Measurements from ENCODE around the gene ZAR1L. TPM values are rescaled to one million over a fixed set of nuclear protein-coding genes. Genes with fewer than 3 reads are reported as not detected.
A peak's percentile ranks its signal among the peaks of the same experiment; 100 is the strongest.
"Not testable (repeated sequence)": the region's sequence is repeated elsewhere in the genome, so short reads cannot be mapped to it uniquely, and the experiment has no call there.

Gene ZAR1L
- polyA plus RNA-seq (2011; rRNA removed): not detected in 2 replicates
- not detected in 2 replicates for polyA minus RNA-seq (2011; rRNA and poly(A)+ RNA removed)

GRCh38 chr13:32315238-32316027 is at the start of gene ZAR1L, which contains the start of gene BRCA2:
Gene ZAR1L (minus strand): TSS chr13:32315363. CDS start chr13:32311925, 3,438 bp downstream.
Gene BRCA2 (plus strand): TSS chr13:32315508. CDS start chr13:32316461, 953 bp downstream.
- DNase-seq (ENCODE audit: low read depth): peak; percentile 35
- no peak for TF ChIP-seq CTCF (IDR thresholded peaks at IDR 0.05; ENCODE audit: insufficient read depth, low read depth, low read length)
- peak within 1 kb of the TSS; percentile 60 for H3K4me3 ChIP-seq (ENCODE audit: low read depth, low read length)
- ChIA-PET POLR2A (interaction anchor here (0.6 kb wide), 1 partner anchor 177 kb away, joined by 6 read pairs; no protein-coding TSS in a partner anchor), CTCF (interaction anchor here (0.7 to 3.9 kb wide), 6 partner anchors 150 to 406 kb away, joined by 3 to 18 read pairs (median 4); partner anchors contain the start of gene N4BP2L2)
- H3K36me3 ChIP-seq (ENCODE audit: control insufficient read depth, insufficient read depth, low read length): no peaks in the 10 kb centered on the region
- H3K27me3 ChIP-seq (ENCODE audit: control insufficient read depth, insufficient read depth, low read length): no peaks in the 10 kb centered on the region

GRCh38 chr13:32362574-32362973 is 47.4 kb upstream of the ZAR1L start:
- ChIA-PET CTCF (interaction anchor here (1.0 to 1.1 kb wide), 2 partner anchors 13 to 104 kb away, joined by 3 read pairs; no protein-coding TSS in a partner anchor), POLR2A (no interaction called here)
- no peaks in the 10 kb centered on the region for H3K27me3 ChIP-seq (ENCODE audit: control insufficient read depth, insufficient read depth, low read length)
- H3K36me3 ChIP-seq (ENCODE audit: control insufficient read depth, insufficient read depth, low read length): no peaks in the 10 kb centered on the region
- no peak overlapping the region for H3K4me3 ChIP-seq (ENCODE audit: low read depth, low read length)
- no peak for DNase-seq (ENCODE audit: low read depth)
- no peak for TF ChIP-seq CTCF (IDR thresholded peaks at IDR 0.05; ENCODE audit: insufficient read depth, low read depth, low read length)

GRCh38 chr13:32355935-32356334 is 40.8 kb upstream of the ZAR1L start:
- DNase-seq (ENCODE audit: low read depth); POLR2A ChIA-PET; H3K4me3 ChIP-seq (ENCODE audit: low read depth, low read length); H3K36me3 ChIP-seq (ENCODE audit: control insufficient read depth, insufficient read depth, low read length); H3K27me3 ChIP-seq (ENCODE audit: control insufficient read depth, insufficient read depth, low read length): not testable (repeated sequence)
- CTCF ChIA-PET: interaction anchor here (0.9 kb wide), 1 partner anchor 67 kb away, joined by 3 read pairs; no protein-coding TSS in a partner anchor

GRCh38 chr13:32354040-32354439 is 38.9 kb upstream of the ZAR1L start:
- Histone ChIP-seq H3K27me3 (ENCODE audit: control insufficient read depth, insufficient read depth, low read length) (no peaks in the 10 kb centered on the region), H3K4me3 (ENCODE audit: low read depth, low read length) (no peak overlapping the region), H3K36me3 (ENCODE audit: control insufficient read depth, insufficient read depth, low read length) (no peaks in the 10 kb centered on the region)
- CTCF ChIA-PET: no interaction called here
- DNase-seq (ENCODE audit: low read depth): no peak
- POLR2A ChIA-PET: no interaction called here
- no peak for TF ChIP-seq CTCF (IDR thresholded peaks at IDR 0.05; ENCODE audit: insufficient read depth, low read depth, low read length)

- H3K4me3 ChIP-seq (ENCODE audit: low read depth, low read length); DNase-seq (ENCODE audit: low read depth); H3K27me3 ChIP-seq (ENCODE audit: control insufficient read depth, insufficient read depth, low read length); POLR2A ChIA-PET; H3K36me3 ChIP-seq (ENCODE audit: control insufficient read depth, insufficient read depth, low read length): not testable (repeated sequence)
- CTCF ChIA-PET: interaction anchor here (1.2 kb wide), 1 partner anchor 12 kb away, joined by 3 read pairs; no protein-coding TSS in a partner anchor
These were observed 35.8 kb upstream of the ZAR1L start for GRCh38 chr13:32350839-32351441.

- CTCF ChIA-PET: interaction anchor here (0.6 to 0.7 kb wide), 3 partner anchors 11 to 123 kb away, joined by 3 to 4 read pairs (median 3); no protein-coding TSS in a partner anchor
- POLR2A ChIA-PET: no interaction called here
- no peak for TF ChIP-seq CTCF (IDR thresholded peaks at IDR 0.05; ENCODE audit: insufficient read depth, low read depth, low read length)
- Histone ChIP-seq H3K4me3 (ENCODE audit: low read depth, low read length) (no peak overlapping the region), H3K27me3 (ENCODE audit: control insufficient read depth, insufficient read depth, low read length) (no peaks in the 10 kb centered on the region), H3K36me3 (ENCODE audit: control insufficient read depth, insufficient read depth, low read length) (no peaks in the 10 kb centered on the region)
- DNase-seq (ENCODE audit: low read depth): no peak
These were observed 32.5 kb upstream of the ZAR1L start for GRCh38 chr13:32347651-32348050.

Data from BJ (cell line).